ENCODE data around the gene ZNF835.

The ZNF835 gene

DNA sequence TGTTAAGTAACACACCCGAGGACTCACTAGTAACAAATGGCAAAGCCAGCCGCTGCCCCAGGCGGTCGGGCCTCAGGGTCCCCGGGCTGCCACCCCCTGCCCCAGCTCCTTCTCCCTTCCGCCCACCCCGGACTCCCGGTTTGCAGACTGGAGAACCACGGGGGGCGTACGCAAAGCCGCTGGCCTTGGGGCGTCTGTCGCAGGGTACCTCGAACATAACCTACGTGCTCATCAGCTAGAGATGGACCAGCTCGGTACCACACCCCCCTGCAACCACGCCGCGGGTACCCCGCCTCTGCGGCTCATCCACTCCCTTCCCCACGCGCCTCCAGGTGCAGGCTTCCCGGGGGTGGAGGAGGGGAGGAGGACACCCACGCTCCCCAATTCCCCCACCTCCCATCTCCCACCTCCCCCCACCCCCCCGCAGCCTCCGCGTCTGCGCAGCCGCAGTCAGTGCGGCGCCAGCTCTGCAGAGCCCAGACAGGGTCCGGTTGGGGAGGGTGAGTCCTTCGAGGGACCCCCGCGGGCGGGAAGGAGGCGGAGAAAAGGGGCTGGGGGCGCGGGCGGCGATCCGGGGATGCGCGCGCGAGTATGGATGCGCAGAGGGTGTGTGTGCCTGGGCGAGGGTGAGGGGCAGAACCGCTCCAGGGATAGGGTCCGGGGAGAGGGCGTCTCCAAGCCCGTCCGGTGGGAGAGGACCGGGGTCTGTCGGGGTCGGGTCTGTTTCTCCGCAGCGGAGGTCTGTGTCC, 28.7 kb downstream of the ZNF835 start, which contains the start of gene SMIM17:
Gene SMIM17, plus strand, starts transcription at position 449 of the 749 bp plus-strand sequence. CDS start 2,509 bp downstream, outside the sequence.
- DNase-seq (ENCODE audit: low read depth in 1 of 2, low spot score in 1 of 2), result no peak
- TF ChIP-seq JUND (IDR thresholded peaks at IDR 0.05; ENCODE audit: low read depth), result no peak
- in situ Hi-C loops (cut with HindIII; ENCODE audit: low pct_unique_long_range_greater_than_20kb, low sequenced_read_pairs), result no loop called here

- no peak for TF ChIP-seq JUND (IDR thresholded peaks at IDR 0.05; ENCODE audit: low read depth)
- in situ Hi-C loops (cut with HindIII; ENCODE audit: low pct_unique_long_range_greater_than_20kb, low sequenced_read_pairs), result no loop called here
- peak in 1 of 2 experiments; percentile 66 for DNase-seq (ENCODE audit: low read depth in 1 of 2, low spot score in 1 of 2)
These were observed 32.3 kb downstream of the ZNF835 start for GRCh38 chr19:56639217-56639616.

DNA sequence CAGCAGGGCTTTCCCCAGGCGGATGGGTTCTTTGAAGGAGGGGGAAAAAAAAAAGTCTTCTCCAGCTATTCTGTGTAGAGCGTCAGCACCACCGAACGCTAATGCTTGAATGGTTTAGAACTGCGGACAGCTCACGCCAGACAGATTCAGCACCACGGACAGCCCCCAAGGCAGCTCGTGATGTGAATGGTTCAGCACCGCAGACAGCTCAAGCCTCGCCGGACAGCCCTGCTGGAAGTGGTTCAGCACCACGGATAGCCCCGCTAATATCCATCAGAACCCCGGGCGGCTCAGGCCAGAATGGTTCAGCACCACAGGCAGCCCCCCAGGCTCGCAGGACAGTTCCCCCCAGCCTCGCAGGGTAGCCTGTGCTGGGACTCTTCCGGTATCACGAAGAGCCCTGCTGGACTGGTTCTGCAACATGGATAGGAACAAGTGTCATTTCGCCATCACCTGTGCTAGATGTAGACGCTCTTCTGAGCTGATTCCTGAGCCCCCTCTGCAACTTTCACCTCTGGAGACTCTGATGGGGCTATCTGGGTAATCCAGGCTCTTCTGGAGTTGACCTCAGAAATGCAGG, 33.5 kb downstream of the ZNF835 start:
- in situ Hi-C loops (cut with HindIII; ENCODE audit: low pct_unique_long_range_greater_than_20kb, low sequenced_read_pairs), result no loop called here
- DNase-seq (ENCODE audit: low read depth in 1 of 2, low spot score in 1 of 2), result peak; percentile 68 to 94
- TF ChIP-seq JUND (IDR thresholded peaks at IDR 0.05; ENCODE audit: low read depth), result no peak

- in situ Hi-C loops (cut with HindIII; ENCODE audit: low pct_unique_long_range_greater_than_20kb, low sequenced_read_pairs), result no loop called here
- DNase-seq (ENCODE audit: low read depth in 1 of 2, low spot score in 1 of 2), result no peak
- TF ChIP-seq JUND (IDR thresholded peaks at IDR 0.05; ENCODE audit: low read depth), result no peak
These were observed 38.5 kb downstream of the ZNF835 start for GRCh38 chr19:56633021-56633420.

DNA sequence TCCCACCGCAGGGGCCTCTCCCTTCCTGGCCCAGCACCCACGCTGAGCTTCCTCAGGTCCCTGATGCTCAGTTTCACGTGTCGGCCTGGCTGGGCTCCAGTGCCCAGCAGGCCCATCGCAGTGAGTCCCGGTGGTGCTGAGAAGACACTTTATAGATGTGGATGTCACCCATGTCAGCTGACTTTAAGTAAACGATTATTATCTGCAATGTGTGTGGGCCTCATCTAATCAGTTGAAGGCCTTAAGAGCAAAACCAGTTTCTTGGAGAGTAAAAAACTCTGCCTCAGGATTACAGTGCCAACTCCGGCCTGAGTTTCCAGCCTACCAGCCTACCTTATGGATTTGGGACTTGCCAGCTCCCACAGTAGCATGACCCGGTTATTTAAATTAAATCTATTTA, 45.8 kb downstream of the ZNF835 start:
- in situ Hi-C loops (cut with HindIII; ENCODE audit: low pct_unique_long_range_greater_than_20kb, low sequenced_read_pairs), result no loop called here
- no peak for TF ChIP-seq JUND (IDR thresholded peaks at IDR 0.05; ENCODE audit: low read depth)
- no peak for DNase-seq (ENCODE audit: low read depth in 1 of 2, low spot score in 1 of 2)

DNA sequence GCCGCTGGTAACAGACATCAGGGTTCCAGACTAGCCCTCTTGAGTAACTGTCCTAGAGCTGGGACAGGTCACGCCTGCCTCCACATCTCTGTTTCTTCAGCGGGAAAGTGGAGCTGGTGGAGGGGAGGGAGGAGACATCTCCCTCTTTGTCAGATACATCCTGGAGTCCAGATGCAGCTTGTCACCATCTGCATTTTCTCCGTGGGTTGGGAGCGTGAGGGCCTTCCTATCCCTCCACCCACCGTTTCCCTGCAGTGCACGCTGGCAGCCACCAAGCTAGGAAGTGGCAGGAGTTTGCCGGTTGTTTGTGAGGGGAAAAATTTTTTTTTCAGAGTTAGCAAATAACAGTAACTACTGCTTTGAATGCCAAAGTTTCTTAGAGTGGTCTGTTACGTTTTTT, 48.6 kb downstream of the ZNF835 start:
- TF ChIP-seq JUND (IDR thresholded peaks at IDR 0.05; ENCODE audit: low read depth), result no peak
- DNase-seq (ENCODE audit: low read depth in 1 of 2, low spot score in 1 of 2), result no peak
- in situ Hi-C loops (cut with HindIII; ENCODE audit: low pct_unique_long_range_greater_than_20kb, low sequenced_read_pairs), result no loop called here

DNA sequence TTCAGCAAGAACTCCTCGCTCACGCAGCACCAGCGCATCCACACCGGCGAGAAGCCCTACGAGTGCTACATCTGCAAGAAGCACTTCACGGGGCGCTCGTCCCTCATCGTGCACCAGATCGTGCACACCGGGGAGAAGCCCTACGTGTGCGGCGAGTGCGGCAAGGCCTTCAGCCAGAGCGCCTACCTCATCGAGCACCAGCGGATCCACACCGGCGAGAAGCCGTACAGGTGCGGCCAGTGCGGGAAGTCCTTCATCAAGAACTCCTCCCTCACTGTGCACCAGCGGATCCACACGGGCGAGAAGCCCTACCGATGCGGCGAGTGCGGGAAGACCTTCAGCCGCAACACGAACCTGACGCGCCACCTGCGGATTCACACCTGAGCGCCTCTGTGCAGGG, 49.2 kb downstream of the ZNF835 start:
- no peak for TF ChIP-seq JUND (IDR thresholded peaks at IDR 0.05; ENCODE audit: low read depth)
- DNase-seq (ENCODE audit: low read depth in 1 of 2, low spot score in 1 of 2), result no peak
- in situ Hi-C loops (cut with HindIII; ENCODE audit: low pct_unique_long_range_greater_than_20kb, low sequenced_read_pairs), result no loop called here

DNA sequence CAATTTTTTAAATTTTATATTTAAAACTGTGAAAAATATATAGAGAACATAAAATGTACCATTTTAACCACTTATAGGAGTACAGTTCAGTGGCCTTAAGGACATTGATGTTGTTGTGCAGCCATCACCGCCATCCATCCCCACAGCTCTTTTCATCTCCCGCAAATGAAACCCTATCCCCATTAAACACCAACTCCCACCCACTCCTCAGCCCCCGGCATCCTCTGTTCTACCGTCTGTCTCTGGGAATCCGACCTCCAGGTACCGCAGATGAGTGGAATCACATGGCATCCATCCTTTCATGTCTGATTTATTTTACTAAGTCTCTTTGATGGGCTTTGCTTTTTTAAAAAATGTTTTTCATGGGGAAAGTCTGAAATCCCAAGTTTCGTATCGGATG, 52.4 kb downstream of the ZNF835 start:
- no peak for DNase-seq (ENCODE audit: low read depth in 1 of 2, low spot score in 1 of 2)
- in situ Hi-C loops (cut with HindIII; ENCODE audit: low pct_unique_long_range_greater_than_20kb, low sequenced_read_pairs), result no loop called here
- no peak for TF ChIP-seq JUND (IDR thresholded peaks at IDR 0.05; ENCODE audit: low read depth)

DNA sequence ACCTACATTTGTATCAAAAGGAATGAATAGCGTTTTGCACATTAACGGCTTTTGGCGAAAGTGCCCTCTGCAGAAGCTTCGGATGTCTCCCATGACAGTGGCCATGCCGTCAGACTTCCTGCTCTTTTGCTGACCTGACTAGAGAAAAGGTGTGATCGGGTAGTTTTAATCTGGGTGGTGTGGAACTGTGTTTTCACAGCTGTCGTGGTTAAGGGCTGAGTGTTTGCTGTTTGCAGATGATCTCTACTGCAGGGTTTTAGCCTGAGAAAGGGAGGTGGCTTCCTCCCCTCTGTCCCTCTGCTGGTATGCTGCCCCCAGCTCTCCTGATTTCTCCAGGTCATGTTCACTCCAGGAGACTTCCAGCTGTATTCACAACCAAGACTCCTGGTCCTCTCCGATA, 54.0 kb downstream of the ZNF835 start:
- DNase-seq (ENCODE audit: low read depth in 1 of 2, low spot score in 1 of 2), result no peak
- in situ Hi-C loops (cut with HindIII; ENCODE audit: low pct_unique_long_range_greater_than_20kb, low sequenced_read_pairs), result no loop called here
- no peak for TF ChIP-seq JUND (IDR thresholded peaks at IDR 0.05; ENCODE audit: low read depth)

DNA sequence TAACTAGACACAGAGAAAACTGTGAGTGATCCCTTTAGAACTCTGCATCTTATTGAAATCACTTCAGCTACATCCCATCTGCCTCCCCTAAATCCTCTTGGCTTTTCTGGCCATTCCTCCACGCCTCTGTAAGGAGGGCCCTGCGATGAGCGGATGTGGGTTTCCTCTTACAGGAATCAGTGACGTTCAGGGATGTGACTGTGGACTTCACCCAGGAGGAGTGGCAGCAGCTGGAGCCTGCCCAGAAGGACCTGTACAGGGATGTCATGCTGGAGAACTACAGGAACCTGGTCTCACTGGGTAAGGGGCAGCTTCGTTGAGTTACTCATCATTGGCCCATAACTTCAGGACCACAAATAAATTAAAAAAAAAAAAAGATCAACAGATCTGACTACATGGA, 57.9 kb downstream of the ZNF835 start:
- in situ Hi-C loops (cut with HindIII; ENCODE audit: low pct_unique_long_range_greater_than_20kb, low sequenced_read_pairs), result no loop called here
- no peak for TF ChIP-seq JUND (IDR thresholded peaks at IDR 0.05; ENCODE audit: low read depth)
- no peak for DNase-seq (ENCODE audit: low read depth in 1 of 2, low spot score in 1 of 2)

DNA sequence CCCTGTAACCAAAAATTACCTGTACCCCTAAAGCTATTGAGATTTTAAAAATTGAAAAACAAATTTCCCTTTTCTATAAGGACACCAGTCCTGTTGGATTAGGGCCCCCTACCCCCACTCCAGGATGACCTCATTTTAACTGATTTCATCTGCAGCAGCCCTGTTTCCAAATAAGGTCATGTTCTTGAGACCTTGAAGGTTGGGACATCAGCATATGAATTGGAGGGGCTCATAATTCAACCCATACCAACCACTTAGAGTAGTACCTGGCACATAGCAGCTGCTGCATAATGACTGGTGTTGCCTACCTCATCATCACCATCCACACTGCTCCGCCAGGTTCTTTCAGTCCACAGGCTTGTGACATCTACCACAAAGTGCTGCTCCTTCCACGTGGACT, 58.8 kb downstream of the ZNF835 start:
- no peak for TF ChIP-seq JUND (IDR thresholded peaks at IDR 0.05; ENCODE audit: low read depth)
- DNase-seq (ENCODE audit: low read depth in 1 of 2, low spot score in 1 of 2), result no peak
- in situ Hi-C loops (cut with HindIII; ENCODE audit: low pct_unique_long_range_greater_than_20kb, low sequenced_read_pairs), result no loop called here
